Neural cell (in vitro differentiated cells): ENCODE results near the gene SH3BGRL2. TPM values are rescaled to one million over a fixed set of nuclear protein-coding genes. Genes with fewer than 3 reads are reported as not detected.
"Not testable (repeated sequence)": the region's sequence is repeated elsewhere in the genome, so short reads cannot be mapped to it uniquely, and the experiment has no call there.

Source experiments
- H2AFZ ChIP-seq: fragments of 200-600, 300-800 bp; sonication (generic), shearing (Covaris generic); 2 replicates; pipeline ENCODE4 v1.6.0; 2014; ENCODE audit warnings: low read depth, mild to moderate bottlenecking, antibody characterized with exemption, low read length, moderate library complexity
- H3F3A ChIP-seq: fragments of 200-600 bp; shearing (Covaris generic); 2 replicates; pipeline ENCODE4 v1.6.1; 2016; ENCODE audit warnings: mild to moderate bottlenecking, moderate library complexity, mixed read lengths, antibody characterized with exemption, low read length; ENCODE audit not compliant: insufficient read depth, poor library complexity, severe bottlenecking
- H3K27ac ChIP-seq: fragments of 200-600, 300-800 bp; sonication (generic), shearing (Covaris generic); 2 replicates; pipeline ENCODE4 v1.5.1; 2014; ENCODE audit warnings: mild to moderate bottlenecking, low read length, moderate library complexity
- H3K27me3 ChIP-seq: fragments of 300-800, 200-600 bp; sonication (generic), shearing (Covaris generic); 2 replicates; pipeline ENCODE4 v1.6.0; 2014; ENCODE audit warnings: mild to moderate bottlenecking, low read depth, low read length, moderate library complexity; ENCODE audit not compliant: insufficient read depth
- H3K36me3 ChIP-seq: fragments of 300-800, 200-600 bp; sonication (generic), shearing (Covaris generic); 2 replicates; pipeline ENCODE4 v1.5.1; 2014; ENCODE audit warnings: mild to moderate bottlenecking, antibody characterized with exemption, low read length, moderate library complexity; ENCODE audit not compliant: insufficient read depth
- H3K4me2 ChIP-seq: fragments of 300-800, 200-600 bp; sonication (generic), shearing (Covaris generic); 2 replicates; pipeline ENCODE4 v1.6.0; 2014; ENCODE audit warnings: mild to moderate bottlenecking, low read length
- H3K4me3 ChIP-seq: fragments of 300-800, 200-600 bp; sonication (generic), shearing (Covaris generic); 2 replicates; pipeline ENCODE4 v1.5.1; 2014; ENCODE audit warnings: mild to moderate bottlenecking, low read length, moderate library complexity
- H3K79me2 ChIP-seq: fragments of 200-600 bp; shearing (Covaris generic); replicated peaks from 2 replicates; pipeline ENCODE4 v1.6.0; 2014; ENCODE audit warnings: mild to moderate bottlenecking, low read length, moderate library complexity; ENCODE audit not compliant: insufficient read depth
- H3K9ac ChIP-seq: fragments of 300-800, 200-600 bp; sonication (generic), shearing (Covaris generic); 2 replicates; pipeline ENCODE4 v1.6.1; 2016; ENCODE audit warnings: mild to moderate bottlenecking, low read length, mixed read lengths
- H3K9me2 ChIP-seq: fragments of 200-600 bp; shearing (Covaris generic); 2 replicates; pipeline ENCODE4 v1.6.1; 2016; ENCODE audit warnings: mild to moderate bottlenecking, low read length, mixed read lengths; ENCODE audit not compliant: insufficient read depth
- H3K9me3 ChIP-seq: fragments of 200-600, 300-800 bp; sonication (generic), shearing (Covaris generic); 2 replicates; pipeline ENCODE4 v1.6.1; 2016; ENCODE audit warnings: mild to moderate bottlenecking, mixed run types, low read length, moderate library complexity, mixed read lengths
- H4K20me1 ChIP-seq: fragments of 200-600 bp; shearing (Covaris generic); 2 replicates; pipeline ENCODE4 v1.6.1; 2016; ENCODE audit warnings: mild to moderate bottlenecking, mixed run types; ENCODE audit not compliant: insufficient read depth
- EP300 ChIP-seq: fragments of 450-650 bp; conservative IDR thresholded peaks from 2 replicates; pipeline ENCODE4 v1.6.1; 2014; ENCODE audit warnings: antibody characterized with exemption, mild to moderate bottlenecking, moderate library complexity; ENCODE audit not compliant: poor library complexity, severe bottlenecking
- EZH2 ChIP-seq: fragments of 200-600, 300-800 bp; shearing (Covaris generic), sonication (generic); IDR thresholded peaks from 2 replicates; pipeline ENCODE4 v1.6.1; 2014; ENCODE audit warnings: antibody characterized with exemption, low read length, borderline replicate concordance, mild to moderate bottlenecking; ENCODE audit not compliant: insufficient read depth, poor library complexity, severe bottlenecking
- MXI1 ChIP-seq: fragments of 450-650 bp; conservative IDR thresholded peaks from 2 replicates; pipeline ENCODE4 v1.6.1; 2014; ENCODE audit warnings: antibody characterized with exemption, mild to moderate bottlenecking; ENCODE audit not compliant: poor library complexity, severe bottlenecking
- POLR2AphosphoS5 ChIP-seq: IDR thresholded peaks from 2 replicates; pipeline ENCODE4 v1.6.1; 2012
- RAD21 ChIP-seq: fragments of 450-650 bp; conservative IDR thresholded peaks from 2 replicates; pipeline ENCODE4 v1.6.1; 2014; ENCODE audit warnings: antibody characterized with exemption, mild to moderate bottlenecking, moderate library complexity
- REST ChIP-seq: IDR thresholded peaks from 2 replicates; pipeline ENCODE4 v1.6.1; 2012; ENCODE audit warnings: borderline replicate concordance
- SMC3 ChIP-seq: fragments of 450-650 bp; conservative IDR thresholded peaks from 2 replicates; pipeline ENCODE4 v1.6.1; 2014; ENCODE audit warnings: antibody characterized with exemption, mild to moderate bottlenecking, moderate library complexity; ENCODE audit not compliant: poor library complexity
- TAF1 ChIP-seq: IDR thresholded peaks from 2 replicates; pipeline ENCODE4 v1.6.1; 2012; ENCODE audit warnings: low read depth
- polyA plus RNA-seq: library from polyadenylated mRNA; depleted of rRNA; stranded (reverse); fragments of >200 nt; gene quantifications from 2 replicates; pipeline ENCODE4 v1.2.3, GENCODE V29; 2014
- TF ChIP-seq, protein P1 (sequence below): fragments of 450-650 bp; IDR thresholded peaks from 2 replicates; pipeline ENCODE4 v1.5.1; 2014; ENCODE audit warnings: antibody characterized with exemption, mild to moderate bottlenecking, moderate library complexity; ENCODE audit not compliant: poor library complexity, severe bottlenecking

Gene SH3BGRL2
- polyA plus RNA-seq, 1 donor from 2014 or later = 25.3 TPM

DNA sequence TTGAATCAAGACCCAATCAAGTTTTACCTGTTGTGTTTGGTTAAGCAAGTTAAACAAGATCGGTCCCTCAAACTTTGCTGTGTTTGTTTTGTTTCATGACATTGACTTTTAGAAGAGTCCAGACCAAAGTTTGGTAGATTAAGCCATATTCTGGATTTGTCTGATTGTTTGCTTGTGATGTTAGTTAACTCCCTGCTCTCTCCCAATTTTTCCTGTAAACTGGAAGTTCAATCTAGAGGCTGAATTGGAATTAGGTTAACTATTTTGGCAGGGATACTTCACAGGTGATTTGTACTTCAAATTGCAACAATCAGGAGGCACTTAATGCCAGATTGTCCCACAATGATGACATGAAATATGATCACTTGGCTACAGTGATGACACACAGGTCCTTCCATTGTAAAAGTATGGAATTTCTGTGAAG is 13.6 kb upstream of the SH3BGRL2 start:
- H3K79me2 ChIP-seq = no peaks in the 10 kb centered on the region
- no peak overlapping the region for H2AFZ ChIP-seq
- no peaks in the 10 kb centered on the region for H3F3A ChIP-seq
- no peak overlapping the region for H3K4me3 ChIP-seq
- no peaks in the 10 kb centered on the region for H3K27me3 ChIP-seq
- H3K9me3 ChIP-seq = no peaks in the 10 kb centered on the region
- H4K20me1 ChIP-seq = no peaks in the 10 kb centered on the region
- TF ChIP-seq REST (no peak), RAD21 (no peak), EZH2 (no peak), TAF1 (no peak), MXI1 (no peak), SMC3 (no peak), EP300 (no peak), POLR2AphosphoS5 (no peak)
- TF ChIP-seq, protein P1, sequence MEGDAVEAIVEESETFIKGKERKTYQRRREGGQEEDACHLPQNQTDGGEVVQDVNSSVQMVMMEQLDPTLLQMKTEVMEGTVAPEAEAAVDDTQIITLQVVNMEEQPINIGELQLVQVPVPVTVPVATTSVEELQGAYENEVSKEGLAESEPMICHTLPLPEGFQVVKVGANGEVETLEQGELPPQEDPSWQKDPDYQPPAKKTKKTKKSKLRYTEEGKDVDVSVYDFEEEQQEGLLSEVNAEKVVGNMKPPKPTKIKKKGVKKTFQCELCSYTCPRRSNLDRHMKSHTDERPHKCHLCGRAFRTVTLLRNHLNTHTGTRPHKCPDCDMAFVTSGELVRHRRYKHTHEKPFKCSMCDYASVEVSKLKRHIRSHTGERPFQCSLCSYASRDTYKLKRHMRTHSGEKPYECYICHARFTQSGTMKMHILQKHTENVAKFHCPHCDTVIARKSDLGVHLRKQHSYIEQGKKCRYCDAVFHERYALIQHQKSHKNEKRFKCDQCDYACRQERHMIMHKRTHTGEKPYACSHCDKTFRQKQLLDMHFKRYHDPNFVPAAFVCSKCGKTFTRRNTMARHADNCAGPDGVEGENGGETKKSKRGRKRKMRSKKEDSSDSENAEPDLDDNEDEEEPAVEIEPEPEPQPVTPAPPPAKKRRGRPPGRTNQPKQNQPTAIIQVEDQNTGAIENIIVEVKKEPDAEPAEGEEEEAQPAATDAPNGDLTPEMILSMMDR = no peak
- H3K9me2 ChIP-seq = no peaks in the 10 kb centered on the region
- H3K36me3 ChIP-seq = no peaks in the 10 kb centered on the region
- no peak overlapping the region for H3K9ac ChIP-seq
- no peak overlapping the region for H3K4me2 ChIP-seq
- H3K27ac ChIP-seq = no peak overlapping the region

GRCh38 chr6:79618425-79618824 is 12.7 kb upstream of the SH3BGRL2 start:
- not testable (repeated sequence) for H3K9me3 ChIP-seq, H3K27ac ChIP-seq, H3K4me3 ChIP-seq, H3K36me3 ChIP-seq, H3K9ac ChIP-seq, H3F3A ChIP-seq, H4K20me1 ChIP-seq, H3K27me3 ChIP-seq, H3K9me2 ChIP-seq, H3K79me2 ChIP-seq, H3K4me2 ChIP-seq, H2AFZ ChIP-seq

- H3K27me3 ChIP-seq = no peaks in the 10 kb centered on the region
- no peak overlapping the region for H3K9ac ChIP-seq
- H3K4me3 ChIP-seq = no peak overlapping the region
- no peaks in the 10 kb centered on the region for H4K20me1 ChIP-seq
- H3K27ac ChIP-seq = no peak overlapping the region
- no peaks in the 10 kb centered on the region for H3K9me2 ChIP-seq
- no peaks in the 10 kb centered on the region for H3F3A ChIP-seq
- H3K9me3 ChIP-seq = no peaks in the 10 kb centered on the region
- H3K4me2 ChIP-seq = no peak overlapping the region
- H2AFZ ChIP-seq = no peak overlapping the region
- H3K79me2 ChIP-seq = no peaks in the 10 kb centered on the region
- no peaks in the 10 kb centered on the region for H3K36me3 ChIP-seq
- no peak for TF ChIP-seq RAD21
- no peak for TF ChIP-seq POLR2AphosphoS5
- TF ChIP-seq EP300 = no peak
- TF ChIP-seq, protein P1 = no peak
- TF ChIP-seq TAF1 = no peak
- no peak for TF ChIP-seq SMC3
- no peak for TF ChIP-seq EZH2
- no peak for TF ChIP-seq MXI1
- no peak for TF ChIP-seq REST
These were observed 9.6 kb upstream of the SH3BGRL2 start for GRCh38 chr6:79621579-79621978.
